ENCODE measurements around the gene PPA1. TPM values are rescaled to one million over a fixed set of nuclear protein-coding genes. Genes with fewer than 3 reads are reported as not detected.

The PPA1 gene
- total RNA-seq, 1 donor = 219 TPM

GRCh38 chr10:70269741-70270140 lies 36.5 kb upstream of the PPA1 start:
- DNase-seq (ENCODE audit: insufficient read length, low spot score, missing footprints) = no peak
- no peaks in the 10 kb centered on the region for H3K9me3 ChIP-seq (ENCODE audit: low read depth, low read length)
- no peaks in the 10 kb centered on the region for H4K20me1 ChIP-seq (ENCODE audit: insufficient read depth, low read length)
- peaks cover 25% of the 10 kb centered on the region for H3K4me1 ChIP-seq (ENCODE audit: insufficient read depth, low read length)
- no peak overlapping the region for H3K4me3 ChIP-seq (ENCODE audit: insufficient read depth, low read length)
- H3K27ac ChIP-seq (ENCODE audit: low read depth, low read length) = no peak overlapping the region
- H3K79me2 ChIP-seq (ENCODE audit: insufficient read depth, low read length) = no peaks in the 10 kb centered on the region
- H3K36me3 ChIP-seq (ENCODE audit: insufficient read depth, low read length) = no peaks in the 10 kb centered on the region
- no peak overlapping the region for H3K4me2 ChIP-seq (ENCODE audit: insufficient read depth, low read length)
- no peak overlapping the region for H2AFZ ChIP-seq (ENCODE audit: low read length)
- peaks cover 11% of the 10 kb centered on the region for H3K27me3 ChIP-seq (ENCODE audit: insufficient read depth, low read length)
- TF ChIP-seq CTCF (IDR thresholded peaks at IDR 0.05; ENCODE audit: extremely low read depth, low read depth, low read length) = no peak

- no peak overlapping the region for H2AFZ ChIP-seq (ENCODE audit: low read length)
- DNase-seq (ENCODE audit: insufficient read length, low spot score, missing footprints) = no peak
- no peaks in the 10 kb centered on the region for H4K20me1 ChIP-seq (ENCODE audit: insufficient read depth, low read length)
Observed at GRCh38 chr10:70268376-70268775, 35.1 kb upstream of the PPA1 start.

GRCh38 chr10:70267161-70267933 lies 34.1 kb upstream of the PPA1 start:
- peak; percentile 34 for TF ChIP-seq CTCF (IDR thresholded peaks at IDR 0.05; ENCODE audit: extremely low read depth, low read depth, low read length)
- H2AFZ ChIP-seq (ENCODE audit: low read length) = peak overlapping the region; percentile 38
- no peak overlapping the region for H3K4me2 ChIP-seq (ENCODE audit: insufficient read depth, low read length)

More at GRCh38 chr10:70268376-70268775, 35.1 kb upstream of the PPA1 start:
- Histone ChIP-seq H3K4me1 (ENCODE audit: insufficient read depth, low read length) (peaks cover 20% of the 10 kb centered on the region), H3K79me2 (ENCODE audit: insufficient read depth, low read length) (no peaks in the 10 kb centered on the region), H3K27ac (ENCODE audit: low read depth, low read length) (no peak overlapping the region), H3K9me3 (ENCODE audit: low read depth, low read length) (no peaks in the 10 kb centered on the region), H3K4me3 (ENCODE audit: insufficient read depth, low read length) (no peak overlapping the region), H3K36me3 (ENCODE audit: insufficient read depth, low read length) (no peaks in the 10 kb centered on the region), H3K27me3 (ENCODE audit: insufficient read depth, low read length) (peaks cover 9% of the 10 kb centered on the region), H3K4me2 (ENCODE audit: insufficient read depth, low read length) (no peak overlapping the region)
- no peak for TF ChIP-seq CTCF (IDR thresholded peaks at IDR 0.05; ENCODE audit: extremely low read depth, low read depth, low read length)

GRCh38 chr10:70266701-70267100 lies 33.5 kb upstream of the PPA1 start:
- no peak overlapping the region for H3K4me3 ChIP-seq (ENCODE audit: insufficient read depth, low read length)
- no peak for DNase-seq (ENCODE audit: insufficient read length, low spot score, missing footprints)
- no peaks in the 10 kb centered on the region for H3K79me2 ChIP-seq (ENCODE audit: insufficient read depth, low read length)
- H3K4me2 ChIP-seq (ENCODE audit: insufficient read depth, low read length) = peak overlapping the region; percentile 25
- H3K27me3 ChIP-seq (ENCODE audit: insufficient read depth, low read length) = peaks cover 8% of the 10 kb centered on the region
- peak overlapping the region; percentile 38 for H2AFZ ChIP-seq (ENCODE audit: low read length)
- no peaks in the 10 kb centered on the region for H3K9me3 ChIP-seq (ENCODE audit: low read depth, low read length)
- H3K36me3 ChIP-seq (ENCODE audit: insufficient read depth, low read length) = no peaks in the 10 kb centered on the region
- H4K20me1 ChIP-seq (ENCODE audit: insufficient read depth, low read length) = no peaks in the 10 kb centered on the region
- no peak for TF ChIP-seq CTCF (IDR thresholded peaks at IDR 0.05; ENCODE audit: extremely low read depth, low read depth, low read length)
- peak overlapping the region; percentile 52 for H3K27ac ChIP-seq (ENCODE audit: low read depth, low read length)
- H3K4me1 ChIP-seq (ENCODE audit: insufficient read depth, low read length) = peaks cover 20% of the 10 kb centered on the region

More at GRCh38 chr10:70267161-70267933, 34.1 kb upstream of the PPA1 start:
- H3K4me1 ChIP-seq (ENCODE audit: insufficient read depth, low read length) = peaks cover 20% of the 10 kb centered on the region
- DNase-seq (ENCODE audit: insufficient read length, low spot score, missing footprints) = peak; percentile 95
- no peaks in the 10 kb centered on the region for H4K20me1 ChIP-seq (ENCODE audit: insufficient read depth, low read length)
- no peak overlapping the region for H3K4me3 ChIP-seq (ENCODE audit: insufficient read depth, low read length)
- no peaks in the 10 kb centered on the region for H3K36me3 ChIP-seq (ENCODE audit: insufficient read depth, low read length)
- peak overlapping the region; percentile 52 for H3K27ac ChIP-seq (ENCODE audit: low read depth, low read length)
- H3K79me2 ChIP-seq (ENCODE audit: insufficient read depth, low read length) = no peaks in the 10 kb centered on the region
- H3K9me3 ChIP-seq (ENCODE audit: low read depth, low read length) = no peaks in the 10 kb centered on the region
- peaks cover 8% of the 10 kb centered on the region for H3K27me3 ChIP-seq (ENCODE audit: insufficient read depth, low read length)
